ES-I3 (cell line): Measurements from ENCODE around the gene SARDH.
"Not testable (repeated sequence)": the region's sequence is repeated elsewhere in the genome, so short reads cannot be mapped to it uniquely, and the experiment has no call there.

Experiments used
- H3K36me3 ChIP-seq: 2 replicates; pipeline ENCODE4 v1.6.1; 2013; ENCODE audit warnings: mild to moderate bottlenecking, low read length, control low read depth, moderate library complexity; ENCODE audit not compliant: insufficient read depth
- H3K4me1 ChIP-seq: 2 replicates; pipeline ENCODE4 v1.6.1; 2013; ENCODE audit warnings: mild to moderate bottlenecking, control low read depth, low read length; ENCODE audit not compliant: insufficient read depth
- H3K9ac ChIP-seq: 2 replicates; pipeline ENCODE4 v1.6.1; 2013; ENCODE audit warnings: low read depth, mild to moderate bottlenecking, low read length, moderate library complexity
- H3K9me3 ChIP-seq: 2 replicates; pipeline ENCODE4 v1.6.1; 2013; ENCODE audit warnings: mild to moderate bottlenecking, low read length, moderate library complexity; ENCODE audit not compliant: control insufficient read depth, insufficient read depth

Gene SARDH

GRCh38 chr9:133769511-133770075 lies 31.4 kb upstream of the SARDH start:
- H3K9ac ChIP-seq, result no peak overlapping the region
- H3K9me3 ChIP-seq, result no peaks in the 10 kb centered on the region; the same call in 1 of the 2 replicates
- H3K4me1 ChIP-seq, result no peaks in the 10 kb centered on the region
- H3K36me3 ChIP-seq, result peaks cover 22% of the 10 kb centered on the region

- no peaks in the 10 kb centered on the region for H3K4me1 ChIP-seq
Measured at GRCh38 chr9:133768859-133769510, 30.8 kb upstream of the SARDH start.

GRCh38 chr9:133768371-133768858 lies 30.3 kb upstream of the SARDH start:
- Histone ChIP-seq H3K9me3 (no peaks in the 10 kb centered on the region; the same call in 1 of the 2 replicates), H3K4me1 (no peaks in the 10 kb centered on the region), H3K9ac (no peak overlapping the region), H3K36me3 (peaks cover 13% of the 10 kb centered on the region)

More at GRCh38 chr9:133768859-133769510, 30.8 kb upstream of the SARDH start:
- peaks cover 17% of the 10 kb centered on the region for H3K36me3 ChIP-seq
- H3K9me3 ChIP-seq, result no peaks in the 10 kb centered on the region; the same call in 1 of the 2 replicates
- H3K9ac ChIP-seq, result no peak overlapping the region

- H3K9ac ChIP-seq, result no peak overlapping the region
- peaks cover 13% of the 10 kb centered on the region for H3K36me3 ChIP-seq
Measured at GRCh38 chr9:133767625-133768024, 29.5 kb upstream of the SARDH start.

GRCh38 chr9:133767008-133767407 lies 28.9 kb upstream of the SARDH start:
- Histone ChIP-seq H3K4me1 (no peaks in the 10 kb centered on the region), H3K9ac (no peak overlapping the region), H3K9me3 (no peaks in the 10 kb centered on the region; the same call in 1 of the 2 replicates), H3K36me3 (peaks cover 13% of the 10 kb centered on the region)

More at GRCh38 chr9:133767625-133768024, 29.5 kb upstream of the SARDH start:
- Histone ChIP-seq H3K9me3 (no peaks in the 10 kb centered on the region; the same call in 1 of the 2 replicates), H3K4me1 (no peaks in the 10 kb centered on the region)

- peaks cover 13% of the 10 kb centered on the region for H3K36me3 ChIP-seq
- H3K4me1 ChIP-seq, H3K9me3 ChIP-seq, H3K9ac ChIP-seq: not testable (repeated sequence)
Measured at GRCh38 chr9:133766234-133766633, 28.1 kb upstream of the SARDH start.

- Histone ChIP-seq H3K36me3 (peaks cover 12% of the 10 kb centered on the region), H3K9ac (no peak overlapping the region), H3K9me3 (no peaks in the 10 kb centered on the region; the same call in 1 of the 2 replicates), H3K4me1 (no peaks in the 10 kb centered on the region)
Measured at GRCh38 chr9:133763272-133764183, 25.4 kb upstream of the SARDH start.

- H3K36me3 ChIP-seq, result peaks cover 5% of the 10 kb centered on the region
- no peaks in the 10 kb centered on the region; the same call in 1 of the 2 replicates for H3K9me3 ChIP-seq
- no peaks in the 10 kb centered on the region for H3K4me1 ChIP-seq
- no peak overlapping the region for H3K9ac ChIP-seq
Measured at GRCh38 chr9:133762488-133763271, 24.5 kb upstream of the SARDH start.

GRCh38 chr9:133761641-133762248 lies 23.6 kb upstream of the SARDH start:
- H3K36me3 ChIP-seq, result peaks cover 4% of the 10 kb centered on the region; the same call in 1 of the 2 replicates
- no peaks in the 10 kb centered on the region for H3K9me3 ChIP-seq
- H3K4me1 ChIP-seq, result no peaks in the 10 kb centered on the region
- H3K9ac ChIP-seq, result no peak overlapping the region

GRCh38 chr9:133760713-133761290 lies 22.6 kb upstream of the SARDH start:
- H3K9ac ChIP-seq, result no peak overlapping the region
- peaks cover under 1% of the 10 kb centered on the region; the same call in 1 of the 2 replicates for H3K36me3 ChIP-seq
- H3K9me3 ChIP-seq, result no peaks in the 10 kb centered on the region
- H3K4me1 ChIP-seq, result no peaks in the 10 kb centered on the region

- Histone ChIP-seq H3K36me3 (no peaks in the 10 kb centered on the region), H3K4me1 (no peaks in the 10 kb centered on the region), H3K9me3 (no peaks in the 10 kb centered on the region), H3K9ac (no peak overlapping the region)
Measured at GRCh38 chr9:133759946-133760345, 21.8 kb upstream of the SARDH start.

- H3K9ac ChIP-seq, result no peak overlapping the region
- no peaks in the 10 kb centered on the region for H3K36me3 ChIP-seq
- H3K4me1 ChIP-seq, result no peaks in the 10 kb centered on the region
- H3K9me3 ChIP-seq, result 0 out of 2 replicates have a peak, but pooled peaks cover under 1% of the 10 kb centered on the region
Measured at GRCh38 chr9:133759146-133759900, 21.2 kb upstream of the SARDH start.
